ENCODE results near the gene BAIAP2L1. TPM values are rescaled to one million over a fixed set of nuclear protein-coding genes. Genes with fewer than 3 reads are reported as not detected.
A peak's percentile ranks its signal among the peaks of the same experiment; 100 is the strongest.
"Not testable (repeated sequence)": the region's sequence is repeated elsewhere in the genome, so short reads cannot be mapped to it uniquely, and the experiment has no call there.

Gene BAIAP2L1
- total and polyA plus RNA-seq, 2 experiments from 2014 or later = 5.9 to 7.4 TPM

DNA sequence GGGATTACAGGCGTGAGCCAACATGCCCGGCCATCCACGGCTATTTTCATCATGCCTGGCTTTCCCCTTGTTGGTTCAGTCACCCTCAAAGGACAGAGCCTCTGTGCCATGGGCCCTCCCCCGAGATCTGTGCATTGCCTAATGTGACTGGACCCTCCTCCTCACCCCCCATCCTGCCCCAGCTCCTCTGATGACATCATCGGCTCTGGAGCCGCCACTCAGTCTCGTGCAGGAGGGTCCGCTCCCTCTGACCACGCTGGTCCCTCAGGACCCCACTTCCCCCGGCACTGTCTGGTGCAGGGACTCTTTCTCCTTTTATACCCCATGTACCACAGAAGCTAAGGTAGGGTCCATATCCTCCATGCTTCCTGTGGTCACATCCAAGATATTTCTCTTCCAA lies 33.2 kb upstream of the BAIAP2L1 start:
- in situ Hi-C loops (cut with MboI) = no loop called here
- 58% methylated on average over 6 to 10 of the region's 10 CpGs for WGBS, 2 experiments (ENCODE audit: low coverage in 1 of 2, low lambda C conversion rate in 2 of 2, missing lambda C conversion rate in 2 of 2)

DNA sequence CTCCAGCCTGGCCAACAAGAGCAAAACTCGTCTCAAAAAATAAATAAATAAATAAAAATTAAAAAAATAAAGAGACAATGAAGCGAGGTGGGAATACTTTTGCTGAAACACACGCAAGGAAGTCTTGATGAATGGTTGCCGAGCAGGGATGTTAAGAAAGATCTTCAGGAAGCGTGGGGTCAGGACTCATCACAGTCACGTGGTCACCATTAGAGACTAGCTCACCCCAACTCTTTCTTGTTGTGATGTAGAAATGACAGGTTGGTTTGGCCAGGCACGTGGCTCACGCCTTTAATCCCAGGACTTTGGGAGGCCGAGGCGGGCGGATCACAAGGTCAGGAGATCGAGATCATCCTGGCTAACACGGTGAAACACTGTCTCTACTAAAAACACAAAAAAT lies 28.9 kb upstream of the BAIAP2L1 start:
- H3K27me3 ChIP-seq (replicated peaks; ENCODE audit: insufficient read depth) = no peaks in the 10 kb centered on the region
- in situ Hi-C loops (cut with MboI) = loop anchor here (5.0 kb wide), 1 partner anchor 413 kb away; no protein-coding TSS in a partner anchor
- no peaks in the 10 kb centered on the region for H3K4me1 ChIP-seq (ENCODE audit: insufficient read depth)
- H3K9me2 ChIP-seq (ENCODE audit: insufficient read depth) = no peaks in the 10 kb centered on the region
- H3K4me2 ChIP-seq (ENCODE audit: unreplicated experiment) = no peak overlapping the region
- no peak for TF ChIP-seq EZH2phosphoT487 (IDR thresholded peaks at IDR 0.05; ENCODE audit: insufficient read depth, low read depth)
- TF ChIP-seq EZH2 (IDR thresholded peaks at IDR 0.05; ENCODE audit: insufficient read depth, poor library complexity, severe bottlenecking) = no peak
- DNase-seq = no peak
- WGBS, 2 experiments (ENCODE audit: low coverage in 1 of 2, low lambda C conversion rate in 2 of 2, missing lambda C conversion rate in 2 of 2) = 71 to 77% methylated on average over 13 of the region's 13 CpGs
- H3F3A ChIP-seq (ENCODE audit: insufficient read depth) = no peaks in the 10 kb centered on the region
- no peak overlapping the region for H3K27ac ChIP-seq
- H3K36me3 ChIP-seq (ENCODE audit: low read depth) = no peaks in the 10 kb centered on the region
- H3K9ac ChIP-seq = no peak overlapping the region
- no peaks in the 10 kb centered on the region for H3K9me3 ChIP-seq (ENCODE audit: low read depth)
- no peaks in the 10 kb centered on the region for H3K79me2 ChIP-seq (ENCODE audit: insufficient read depth)
- H2AFZ ChIP-seq = no peak overlapping the region
- H4K20me1 ChIP-seq (ENCODE audit: insufficient read depth) = no peaks in the 10 kb centered on the region
- H3K4me3 ChIP-seq = no peak overlapping the region

More for the DNA sequence above, 33.2 kb upstream of the BAIAP2L1 start:
- Histone ChIP-seq H3K36me3 (ENCODE audit: low read depth) (no peaks in the 10 kb centered on the region), H3K27ac (no peak overlapping the region), H3K9me2 (ENCODE audit: insufficient read depth) (no peaks in the 10 kb centered on the region), H4K20me1 (ENCODE audit: insufficient read depth) (no peaks in the 10 kb centered on the region), H3K9ac (no peak overlapping the region), H3K4me1 (ENCODE audit: insufficient read depth) (no peaks in the 10 kb centered on the region), H2AFZ (no peak overlapping the region), H3K79me2 (ENCODE audit: insufficient read depth) (no peaks in the 10 kb centered on the region), H3K27me3 (replicated peaks; ENCODE audit: insufficient read depth) (no peaks in the 10 kb centered on the region; the same call in 1 of the 2 replicates), H3K9me3 (ENCODE audit: low read depth) (no peaks in the 10 kb centered on the region), H3K4me3 (no peak overlapping the region), H3F3A (ENCODE audit: insufficient read depth) (no peaks in the 10 kb centered on the region), H3K4me2 (ENCODE audit: unreplicated experiment) (no peak overlapping the region)
- no peak for DNase-seq
- no peak for TF ChIP-seq EZH2 (IDR thresholded peaks at IDR 0.05; ENCODE audit: insufficient read depth, poor library complexity, severe bottlenecking)
- TF ChIP-seq EZH2phosphoT487 (IDR thresholded peaks at IDR 0.05; ENCODE audit: insufficient read depth, low read depth) = no peak

DNA sequence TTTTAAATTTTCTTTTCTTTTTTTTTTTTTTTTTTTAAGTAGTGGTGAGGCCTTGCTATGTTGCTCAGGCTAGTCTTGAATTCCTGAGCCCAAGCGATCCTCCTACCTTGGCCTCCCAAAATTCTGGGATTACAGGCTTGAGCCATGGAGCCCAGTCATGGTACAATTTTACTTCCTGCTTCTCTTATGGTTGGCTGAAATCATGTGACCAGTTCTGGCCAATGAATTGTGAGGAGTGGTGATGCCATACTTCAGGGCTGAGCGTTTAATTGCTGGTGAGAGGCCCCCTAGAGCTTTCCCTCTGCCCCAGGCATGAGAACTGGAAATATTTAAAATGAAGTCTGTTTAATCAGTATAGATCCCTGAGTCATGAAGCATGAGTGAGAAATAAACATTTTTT lies 22.2 kb upstream of the BAIAP2L1 start:
- peak; percentile 41 for DNase-seq

DNA sequence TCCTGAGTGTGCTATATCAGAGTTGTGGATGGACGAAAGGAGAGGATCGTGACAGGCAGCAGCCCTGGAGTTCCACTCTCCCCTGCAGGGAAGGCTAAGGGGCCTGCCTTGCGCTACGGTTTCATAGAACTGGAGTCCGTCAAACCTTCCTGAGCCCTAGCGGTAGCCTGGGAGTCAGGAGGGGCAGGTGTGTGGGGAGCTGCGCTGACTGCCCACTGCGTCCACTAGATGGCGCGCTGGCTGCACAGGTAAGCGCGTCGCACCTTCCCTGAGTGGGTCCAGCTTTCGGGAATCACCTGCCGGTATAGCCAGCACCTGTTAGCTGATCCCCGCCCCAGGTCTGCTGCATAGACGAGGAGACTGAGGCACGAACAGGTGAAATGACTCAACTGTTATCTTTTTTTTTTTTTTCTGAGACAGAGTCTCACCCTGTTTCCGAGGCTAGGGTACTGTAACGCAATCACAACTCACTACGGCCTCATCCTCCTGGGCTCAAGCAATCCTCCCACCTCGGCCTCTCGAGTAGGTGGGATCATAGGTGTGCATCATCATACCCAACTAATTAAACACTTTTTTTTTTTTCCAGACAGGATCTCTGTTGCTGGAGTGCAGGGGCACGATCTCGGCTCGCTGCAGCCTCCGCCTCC lies 20.2 kb upstream of the BAIAP2L1 start:
- H3K4me1 ChIP-seq (ENCODE audit: insufficient read depth) = peaks cover 24% of the 10 kb centered on the region
- peaks cover 10% of the 10 kb centered on the region for H3F3A ChIP-seq (ENCODE audit: insufficient read depth)
- TF ChIP-seq EZH2 (IDR thresholded peaks at IDR 0.05; ENCODE audit: insufficient read depth, poor library complexity, severe bottlenecking) = no peak
- TF ChIP-seq EZH2phosphoT487 (IDR thresholded peaks at IDR 0.05; ENCODE audit: insufficient read depth, low read depth) = no peak
- WGBS, 2 experiments (ENCODE audit: low coverage in 1 of 2, low lambda C conversion rate in 2 of 2, missing lambda C conversion rate in 2 of 2) = 34% methylated on average over 27 of the region's 27 CpGs
- DNase-seq = peak; percentile 48
- no peaks in the 10 kb centered on the region for H3K9me2 ChIP-seq (ENCODE audit: insufficient read depth)
- in situ Hi-C loops (cut with MboI) = no loop called here
- H3K36me3 ChIP-seq (ENCODE audit: low read depth) = no peaks in the 10 kb centered on the region
- no peaks in the 10 kb centered on the region for H3K27me3 ChIP-seq (replicated peaks; ENCODE audit: insufficient read depth)
- no peak overlapping the region for H3K4me3 ChIP-seq
- no peaks in the 10 kb centered on the region for H3K79me2 ChIP-seq (ENCODE audit: insufficient read depth)
- H2AFZ ChIP-seq = no peak overlapping the region
- no peak overlapping the region for H3K4me2 ChIP-seq (ENCODE audit: unreplicated experiment)
- H3K9me3 ChIP-seq (ENCODE audit: low read depth) = no peaks in the 10 kb centered on the region
- no peak overlapping the region for H3K9ac ChIP-seq
- H3K27ac ChIP-seq = no peak overlapping the region
- H4K20me1 ChIP-seq (ENCODE audit: insufficient read depth) = no peaks in the 10 kb centered on the region

More for the DNA sequence above, 22.2 kb upstream of the BAIAP2L1 start:
- peaks cover 10% of the 10 kb centered on the region for H3F3A ChIP-seq (ENCODE audit: insufficient read depth)
- H3K4me2 ChIP-seq (ENCODE audit: unreplicated experiment) = no peak overlapping the region
- no peaks in the 10 kb centered on the region for H4K20me1 ChIP-seq (ENCODE audit: insufficient read depth)
- in situ Hi-C loops (cut with MboI) = no loop called here
- H3K9me2 ChIP-seq (ENCODE audit: insufficient read depth) = no peaks in the 10 kb centered on the region
- 24 to 36% methylated on average over 2 of the region's 2 CpGs for WGBS, 2 experiments (ENCODE audit: low coverage in 1 of 2, low lambda C conversion rate in 2 of 2, missing lambda C conversion rate in 2 of 2)
- H3K79me2 ChIP-seq (ENCODE audit: insufficient read depth) = no peaks in the 10 kb centered on the region
- H3K36me3 ChIP-seq (ENCODE audit: low read depth) = no peaks in the 10 kb centered on the region
- TF ChIP-seq EZH2phosphoT487 (IDR thresholded peaks at IDR 0.05; ENCODE audit: insufficient read depth, low read depth) (no peak), EZH2 (IDR thresholded peaks at IDR 0.05; ENCODE audit: insufficient read depth, poor library complexity, severe bottlenecking) (no peak)
- no peak overlapping the region for H3K4me3 ChIP-seq
- no peak overlapping the region for H3K27ac ChIP-seq
- no peak overlapping the region; the same call in 1 of the 2 replicates for H2AFZ ChIP-seq
- H3K4me1 ChIP-seq (ENCODE audit: insufficient read depth) = peaks cover 13% of the 10 kb centered on the region
- H3K9me3 ChIP-seq (ENCODE audit: low read depth) = no peaks in the 10 kb centered on the region
- no peak overlapping the region for H3K9ac ChIP-seq
- H3K27me3 ChIP-seq (replicated peaks; ENCODE audit: insufficient read depth) = no peaks in the 10 kb centered on the region

DNA sequence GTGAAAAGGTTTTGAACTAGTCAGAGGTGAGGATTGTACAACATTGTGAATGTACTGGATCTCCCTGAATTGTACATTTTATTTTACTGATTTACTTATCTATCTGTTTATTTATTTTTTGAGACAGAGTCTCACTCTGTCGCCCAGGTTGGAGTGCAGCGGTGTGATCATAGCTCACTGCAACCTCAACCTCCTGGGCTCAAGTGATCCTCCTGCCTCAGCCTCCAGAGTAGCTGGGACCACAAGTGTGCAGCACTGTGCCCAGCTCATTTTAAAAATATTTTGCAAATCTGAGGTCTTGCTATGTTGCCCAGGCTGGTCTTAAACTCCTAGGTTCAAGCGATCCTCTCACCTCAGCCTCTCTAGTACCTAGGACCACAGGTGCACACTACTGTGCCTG lies 19.1 kb upstream of the BAIAP2L1 start:
- not testable (repeated sequence) for H3K4me2 ChIP-seq (ENCODE audit: unreplicated experiment); H3K4me3 ChIP-seq; H3K9me3 ChIP-seq (ENCODE audit: low read depth); H3K36me3 ChIP-seq (ENCODE audit: low read depth); H3K79me2 ChIP-seq (ENCODE audit: insufficient read depth); H4K20me1 ChIP-seq (ENCODE audit: insufficient read depth); H3K9ac ChIP-seq; H3K27ac ChIP-seq; H3K27me3 ChIP-seq (replicated peaks; ENCODE audit: insufficient read depth); DNase-seq; H2AFZ ChIP-seq; H3F3A ChIP-seq (ENCODE audit: insufficient read depth); H3K9me2 ChIP-seq (ENCODE audit: insufficient read depth)
- in situ Hi-C loops (cut with MboI) = loop anchor here (10.0 kb wide), 1 partner anchor 115 kb away; no protein-coding TSS in a partner anchor
- WGBS, 2 experiments (ENCODE audit: low coverage in 1 of 2, low lambda C conversion rate in 2 of 2, missing lambda C conversion rate in 2 of 2) = 83 to 85% methylated on average over 3 of the region's 3 CpGs
- H3K4me1 ChIP-seq (ENCODE audit: insufficient read depth) = peaks cover 24% of the 10 kb centered on the region

DNA sequence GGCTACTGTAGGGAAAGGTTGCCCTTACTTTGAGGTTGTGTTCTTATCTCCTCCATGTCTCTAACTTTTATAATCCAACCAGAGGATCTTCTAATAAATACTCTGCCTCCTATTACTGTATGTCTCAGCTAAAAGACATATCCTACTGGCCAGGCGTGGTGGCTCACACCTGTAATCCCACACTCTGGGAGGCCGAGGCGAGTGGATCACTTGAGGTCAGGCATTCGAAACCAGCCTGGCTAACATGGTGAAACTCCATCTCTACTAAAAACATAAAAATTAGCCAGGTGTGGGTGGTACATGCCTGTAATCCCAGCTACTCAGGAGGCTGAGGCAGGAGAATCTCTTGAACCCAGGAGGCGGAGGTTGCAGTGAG lies 18.4 kb upstream of the BAIAP2L1 start:
- 96 to 97% methylated on average over 5 of the region's 5 CpGs for WGBS, 2 experiments (ENCODE audit: low coverage in 1 of 2, low lambda C conversion rate in 2 of 2, missing lambda C conversion rate in 2 of 2)

More for the DNA sequence above, 18.4 kb upstream of the BAIAP2L1 start:
- peaks cover 24% of the 10 kb centered on the region for H3K4me1 ChIP-seq (ENCODE audit: insufficient read depth)
- H3K36me3 ChIP-seq (ENCODE audit: low read depth); H3K4me3 ChIP-seq; H3F3A ChIP-seq (ENCODE audit: insufficient read depth); DNase-seq; H3K9me3 ChIP-seq (ENCODE audit: low read depth); H3K27me3 ChIP-seq (replicated peaks; ENCODE audit: insufficient read depth); H3K9me2 ChIP-seq (ENCODE audit: insufficient read depth); H4K20me1 ChIP-seq (ENCODE audit: insufficient read depth); H3K79me2 ChIP-seq (ENCODE audit: insufficient read depth): not testable (repeated sequence)
- H2AFZ ChIP-seq = peak overlapping the region; percentile 13; the same call in 1 of the 2 replicates
- H3K27ac ChIP-seq = peak overlapping the region; percentile 91
- 0 out of 2 replicates have a peak overlapping the region, but pooled peaks have one; percentile 26 for H3K9ac ChIP-seq
- H3K4me2 ChIP-seq (ENCODE audit: unreplicated experiment) = peak overlapping the region; percentile 54
- in situ Hi-C loops (cut with MboI) = loop anchor here (10.0 kb wide), 1 partner anchor 115 kb away; no protein-coding TSS in a partner anchor

Measured in GM23248 (cell line).